Panc1 (cell line): ENCODE data around the gene RHEB.

Experiments used
- CTCF ChIP-seq: fragments of 450-650 bp; IDR thresholded peaks from 2 replicates; pipeline ENCODE4 v1.5.1; 2017; ENCODE audit warnings: mild to moderate bottlenecking
- POLR2AphosphoS5 ChIP-seq: IDR thresholded peaks from 2 replicates; pipeline ENCODE4 v1.6.1; 2012; ENCODE audit warnings: mild to moderate bottlenecking, low read depth, low read length, moderate library complexity
- REST ChIP-seq, 2 experiments: IDR thresholded peaks; 2 replicates each; pipeline ENCODE4 v1.6.1; 2011 to 2012; ENCODE audit warnings: low read depth in 2 of 2, control low read depth in 1 of 2, low read length in 1 of 2, mild to moderate bottlenecking in 1 of 2, moderate library complexity in 1 of 2; ENCODE audit not compliant: insufficient read depth in 1 of 2
- SIN3A ChIP-seq: IDR thresholded peaks from 2 replicates; pipeline ENCODE4 v1.6.1; 2012; ENCODE audit warnings: low read depth, mild to moderate bottlenecking, low read length, moderate library complexity, borderline replicate concordance; ENCODE audit not compliant: insufficient read depth
- TCF7L2 ChIP-seq: IDR thresholded peaks from 2 replicates; pipeline ENCODE4 v1.6.1; 2011; ENCODE audit warnings: mild to moderate bottlenecking, low read depth, low read length, inconsistent platforms

- TF ChIP-seq CTCF = no peak
- TF ChIP-seq REST (IDR thresholded peaks at IDR 0.05; ENCODE audit: insufficient read depth in 1 of 2, low read depth in 2 of 2, low read length in 1 of 2) = no peak
- 0 out of 2 replicates have a peak, but pooled peaks have one; percentile 10 for TF ChIP-seq POLR2AphosphoS5
- no peak for TF ChIP-seq SIN3A
- no peak for TF ChIP-seq TCF7L2
Observed at GRCh38 chr7:151520419-151521261, 945 bp upstream of the RHEB start.
